IMR-90 (cell line): ENCODE measurements around the gene MRPL45. TPM values are rescaled to one million over a fixed set of nuclear protein-coding genes. Genes with fewer than 3 reads are reported as not detected.
A peak's percentile ranks its signal among the peaks of the same experiment; 100 is the strongest.

ENCODE experiments used
- ATAC-seq: fragments of 200-7000 bp; cut with Tn5 transposase; 2 replicates; pipeline ENCODE4 v1.9.1; 2020; ENCODE audit warnings: low read depth, mild to moderate bottlenecking, moderate library complexity
- BruUV-seq: library from RNA; stranded (reverse); fragments of 400-500 nt; replicated peaks from 2 replicates; lab custom pipeline; 2021; lab: Mats Ljungman, UMichigan
- CTCF ChIA-PET: fragments of 300-600 bp; formaldehyde crosslinking; extraction: SDS; loops from one replicate; lab custom pipeline; 2021; ENCODE audit warnings: antibody characterized with exemption; lab: Yijun Ruan, JAX
- POLR2A ChIA-PET: fragments of 300-600 bp; sonication (Branson Sonifier 250); formaldehyde crosslinking; loops from one replicate; lab custom pipeline; 2022; ENCODE audit warnings: antibody characterized with exemption; ENCODE audit not compliant: unreplicated experiment; lab: Charles Lee
- DNase-seq: peaks from one replicate; pipeline ENCODE4 v3.0.0; 2013
- H2AFZ ChIP-seq: replicated peaks from 2 replicates; pipeline ENCODE3; 2013; ENCODE audit warnings: low read length, mild to moderate bottlenecking; ENCODE audit not compliant: poor library complexity
- H2AK5ac ChIP-seq: 2 replicates; pipeline ENCODE4 v1.6.1; 2013; ENCODE audit warnings: low read depth, low read length, inconsistent platforms
- H2AK9ac ChIP-seq: replicated peaks from 2 replicates; pipeline ENCODE3; 2013; ENCODE audit warnings: mild to moderate bottlenecking, low read depth, low read length, moderate library complexity; ENCODE audit not compliant: poor library complexity
- H2BK120ac ChIP-seq: 2 replicates; pipeline ENCODE4 v1.6.1; 2013; ENCODE audit warnings: low read depth, low read length, inconsistent platforms
- H2BK15ac ChIP-seq: 3 replicates; pipeline ENCODE4 v1.6.1; 2013; ENCODE audit warnings: low read depth, low read length, inconsistent platforms
- H2BK20ac ChIP-seq: 2 replicates; pipeline ENCODE4 v1.6.1; 2013; ENCODE audit warnings: low read depth, mild to moderate bottlenecking, inconsistent platforms, low read length, moderate library complexity
- H2BK5ac ChIP-seq: 2 replicates; pipeline ENCODE4 v1.6.1; 2013; ENCODE audit warnings: mild to moderate bottlenecking, low read depth, low read length, inconsistent platforms; ENCODE audit not compliant: poor library complexity, severe bottlenecking
- H3K14ac ChIP-seq: replicated peaks from 2 replicates; pipeline ENCODE4 v1.6.1; 2013; ENCODE audit warnings: low read depth, low read length, inconsistent platforms
- H3K18ac ChIP-seq: 2 replicates; pipeline ENCODE4 v1.6.1; 2013; ENCODE audit warnings: low read depth, low read length, control low read depth
- H3K23ac ChIP-seq: 2 replicates; pipeline ENCODE4 v1.6.1; 2013; ENCODE audit warnings: low read depth, low read length, inconsistent platforms
- H3K27ac ChIP-seq: 2 replicates; pipeline ENCODE4 v1.5.1; 2013; ENCODE audit warnings: mild to moderate bottlenecking, control low read depth, low read length; ENCODE audit not compliant: insufficient read depth
- H3K27me3 ChIP-seq: 2 replicates; pipeline ENCODE4 v1.6.1; 2013; ENCODE audit warnings: low read length; ENCODE audit not compliant: control insufficient read depth, insufficient read depth
- H3K36me3 ChIP-seq: 2 replicates; pipeline ENCODE4 v1.6.1; 2013; ENCODE audit warnings: low read length, mixed read lengths; ENCODE audit not compliant: control insufficient read depth, insufficient read depth
- H3K4ac ChIP-seq: 2 replicates; pipeline ENCODE4 v1.6.1; 2013; ENCODE audit warnings: low read depth, low read length, inconsistent platforms
- H3K4me1 ChIP-seq: 2 replicates; pipeline ENCODE4 v1.6.1; 2013; ENCODE audit warnings: low read length, mixed read lengths; ENCODE audit not compliant: control insufficient read depth, insufficient read depth
- H3K4me2 ChIP-seq: 2 replicates; pipeline ENCODE4 v1.6.1; 2013; ENCODE audit warnings: low read depth, mild to moderate bottlenecking, control low read depth, low read length, moderate library complexity
- H3K4me3 ChIP-seq: 2 replicates; pipeline ENCODE4 v1.5.1; 2013; ENCODE audit warnings: low read depth, mild to moderate bottlenecking, control low read depth, low read length, moderate library complexity; ENCODE audit not compliant: insufficient read depth
- H3K56ac ChIP-seq: 2 replicates; pipeline ENCODE4 v1.6.1; 2013; ENCODE audit warnings: low read length, inconsistent platforms; ENCODE audit not compliant: insufficient read depth; ENCODE audit errors: extremely low read depth
- H3K79me1 ChIP-seq, 2 experiments: 2 replicates each; pipeline ENCODE4 v1.6.1; 2013; ENCODE audit warnings: low read length in 2 of 2, inconsistent platforms in 1 of 2, low read depth in 1 of 2
- H3K9ac ChIP-seq: 2 replicates; pipeline ENCODE4 v1.6.1; 2013; ENCODE audit warnings: low read depth, low read length, control low read depth
- H3K9me1 ChIP-seq: 2 replicates; pipeline ENCODE4 v1.6.1; 2013; ENCODE audit warnings: low read length, inconsistent platforms; ENCODE audit not compliant: insufficient read depth
- H3K9me3 ChIP-seq: 2 replicates; pipeline ENCODE4 v1.6.1; 2013; ENCODE audit warnings: low read length; ENCODE audit not compliant: control insufficient read depth, insufficient read depth
- H4K20me1 ChIP-seq: 2 replicates; pipeline ENCODE4 v1.6.1; 2013; ENCODE audit warnings: low read length, inconsistent platforms; ENCODE audit not compliant: insufficient read depth
- H4K5ac ChIP-seq: 2 replicates; pipeline ENCODE4 v1.6.1; 2013; ENCODE audit warnings: mild to moderate bottlenecking, low read depth, low read length, control low read depth
- H4K8ac ChIP-seq, 2 experiments: 2 replicates each; pipeline ENCODE4 v1.6.1; 2013; ENCODE audit warnings: low read depth in 2 of 2, low read length in 2 of 2, control low read depth in 1 of 2, inconsistent platforms in 1 of 2
- H4K91ac ChIP-seq: 2 replicates; pipeline ENCODE4 v1.6.1; 2013; ENCODE audit warnings: low read depth, low read length, inconsistent platforms; ENCODE audit not compliant: insufficient read depth
- CEBPB ChIP-seq: IDR thresholded peaks from 2 replicates; pipeline ENCODE4 v1.6.1; 2012; ENCODE audit warnings: low read depth, low read length, improper control_type of control experiment
- ELK1 ChIP-seq: fragments of 150-350 bp; IDR thresholded peaks from 2 replicates; pipeline ENCODE4 v1.6.1; 2016; ENCODE audit warnings: low read depth, mild to moderate bottlenecking, low read length, moderate library complexity, borderline replicate concordance
- MAFK ChIP-seq: IDR thresholded peaks from 2 replicates; pipeline ENCODE4 v1.6.1; 2012; ENCODE audit warnings: low read depth, low read length, improper control_type of control experiment
- MAZ ChIP-seq: IDR thresholded peaks from 2 replicates; pipeline ENCODE4 v1.6.1; 2012; ENCODE audit warnings: low read depth, mild to moderate bottlenecking, low read length, improper control_type of control experiment, moderate library complexity, borderline replicate concordance
- MXI1 ChIP-seq: IDR thresholded peaks from 2 replicates; pipeline ENCODE4 v1.6.1; 2012; ENCODE audit warnings: low read depth, mild to moderate bottlenecking, low read length, moderate library complexity, borderline replicate concordance
- NFE2L2 ChIP-seq: fragments of 150-350 bp; IDR thresholded peaks from 2 replicates; pipeline ENCODE4 v1.6.1; 2016; ENCODE audit warnings: low read depth, mild to moderate bottlenecking, low read length
- POLR2A ChIP-seq: IDR thresholded peaks from 2 replicates; pipeline ENCODE4 v1.6.1; 2012; ENCODE audit warnings: mild to moderate bottlenecking, low read depth, low read length
- WGBS, 2 experiments: methylation state at CpG; one replicate each; pipeline versions ENCODE4 v1.1.5 to v1.1.7; 2013; ENCODE audit warnings: missing lambda C conversion rate in 2 of 2; ENCODE audit not compliant: insufficient read length in 1 of 2; ENCODE audit errors: extremely low coverage in 2 of 2; 5-methylcytosine and 5-hydroxymethylcytosine counted together
- dilution Hi-C: fragments of 300-500 bp; cut with HindIII; formaldehyde crosslinking; loops from one replicate; pipeline ENCODE4 v1.14.3; 2018; ENCODE audit warnings: low sequenced_read_pairs; ENCODE audit not compliant: unreplicated experiment
- in situ Hi-C: fragments of 300-500 bp; cut with MboI; formaldehyde crosslinking; loops from 3 replicates; pipeline ENCODE4 v1.14.3; 2019; ENCODE audit warnings: low sequenced_read_pairs, inconsistent platforms, mixed read lengths
- intact Hi-C: fragments of 100-400 bp; cut with micrococcal nuclease; formaldehyde crosslinking; loops from 2 replicates; pipeline ENCODE4 v1.10.0; 2022
- polyA plus RNA-seq, 3 experiments: library from polyadenylated mRNA; depleted of rRNA; stranded (reverse); fragments of >200 nt; gene quantifications; 2 replicates each; pipeline ENCODE4 v1.2.3, GENCODE V29; 2012; ENCODE audit warnings: low replicate concordance in 1 of 3
- total RNA-seq: library from RNA; depleted of rRNA; stranded (reverse); fragments of >200 nt; gene quantifications from 2 replicates; pipeline ENCODE4 v1.2.3, GENCODE V29; 2012

The MRPL45 gene
- total and polyA plus RNA-seq, 2 of the 4 experiments (the other 2 are of a cell fraction) = 39.6 to 46.8 TPM

- ATAC-seq (peak; percentile 27), DNase-seq (no peak)
- H3K4me2 ChIP-seq = peak overlapping the region; percentile 98
- H3K9me3 ChIP-seq = no peaks in the 10 kb centered on the region
- WGBS, 2 experiments = 1% methylated on average over 31 of the region's 72 CpGs; no CpG with 5 or more reads in 1 of the 2 experiments
- H3K36me3 ChIP-seq = no peaks in the 10 kb centered on the region
- peak overlapping the region; percentile 85 for H2AK9ac ChIP-seq
- H2BK5ac ChIP-seq = peak overlapping the region; percentile 17
- no peak overlapping the region for H2BK120ac ChIP-seq
- peaks cover 5% of the 10 kb centered on the region for H3K4me1 ChIP-seq
- in situ Hi-C loops = loop anchor here (10.0 to 25.0 kb wide), 2 partner anchors 135 to 312 kb away; no protein-coding TSS in a partner anchor
- H3K27ac ChIP-seq = peak overlapping the region; percentile 78
- H3K4me3 ChIP-seq = peak overlapping the region; percentile 80
- H3K27me3 ChIP-seq = no peaks in the 10 kb centered on the region
- peak overlapping the region; percentile 29; the same call in 1 of the 2 replicates for H3K4ac ChIP-seq
- peaks cover 45% of the 10 kb centered on the region for H4K20me1 ChIP-seq
- H3K9me1 ChIP-seq = peaks cover 7% of the 10 kb centered on the region; the same call in 1 of the 2 replicates
- no TSS peak for BruUV-seq
- H3K23ac ChIP-seq = peak overlapping the region; percentile 70
- H3K79me1 ChIP-seq = peaks cover 19 to 43% of the 10 kb centered on the region in 2 experiments
- H2AFZ ChIP-seq = peak overlapping the region; percentile 93
- H2BK20ac ChIP-seq = no peak overlapping the region
- ChIA-PET CTCF (no interaction called here), POLR2A (interaction anchor here (0.6 kb wide), 1 partner anchor 164 kb away, joined by 3 read pairs; no protein-coding TSS in a partner anchor)
- no peak overlapping the region for H4K8ac ChIP-seq
- H3K14ac ChIP-seq = peak overlapping the region; percentile 55
- no peak overlapping the region for H4K5ac ChIP-seq
- H3K56ac ChIP-seq = no peak overlapping the region; the same call in none of the 2 replicates
- no peak overlapping the region for H4K91ac ChIP-seq
- dilution Hi-C loops = no loop called here
- peak overlapping the region; percentile 83 for H3K9ac ChIP-seq
- no peak overlapping the region for H2BK15ac ChIP-seq
- no peak overlapping the region for H3K18ac ChIP-seq
- TF ChIP-seq MXI1 (peak; percentile 18; the same call in 1 of the 2 replicates), MAFK (no peak), CEBPB (no peak), NFE2L2 (no peak), MAZ (no peak), POLR2A (no peak), ELK1 (no peak)
- intact Hi-C loops = no loop called here
- no peak overlapping the region for H2AK5ac ChIP-seq
Measured at GRCh38 chr17:38352245-38353085, 55.5 kb downstream of the MRPL45 start.
